ENCODE results near the gene LVRN.

Gene LVRN

DNA sequence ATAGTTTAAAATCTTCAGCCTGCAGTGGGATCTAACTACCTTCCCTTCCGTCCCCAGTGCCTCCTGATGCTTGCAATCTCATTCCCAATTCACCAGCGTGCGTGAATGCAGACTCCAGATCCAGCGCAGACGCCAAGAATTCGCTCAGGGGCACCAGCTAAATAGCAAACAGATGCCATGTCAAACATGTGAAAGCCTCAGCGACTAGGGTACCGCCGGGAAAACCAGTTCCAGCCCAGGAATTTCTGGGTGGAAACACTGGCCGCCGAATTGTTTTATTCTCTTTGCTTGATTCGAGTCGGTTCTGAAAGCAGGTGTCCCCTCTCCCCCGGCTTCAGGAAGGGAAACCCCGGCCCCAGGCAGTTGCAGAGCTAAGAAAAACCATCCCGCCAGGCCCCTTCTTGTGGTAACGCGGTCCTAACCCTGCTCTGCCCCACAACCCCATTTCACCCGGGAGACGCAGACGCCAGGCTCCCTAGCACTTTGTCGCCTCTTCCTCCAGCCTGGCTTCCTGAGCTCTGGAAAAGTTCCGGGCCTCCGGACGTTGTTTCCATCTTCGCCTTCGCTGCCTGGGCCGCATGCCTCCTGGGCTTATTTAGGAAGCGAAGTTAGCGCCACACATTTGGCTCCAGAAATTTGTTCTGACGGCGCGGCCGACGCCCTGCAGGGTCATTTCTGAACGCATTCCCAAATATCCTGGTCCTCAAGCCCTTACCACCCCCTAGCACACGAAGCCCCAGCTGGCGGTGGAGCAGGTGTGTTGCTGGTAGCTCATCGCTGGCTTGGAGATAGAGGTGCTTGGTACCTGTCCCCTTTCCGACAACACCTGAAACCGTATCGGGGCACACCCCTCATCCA, 665 bp upstream of the LVRN start:
- peak in 1 of 2 experiments; percentile 17 for DNase-seq

DNA sequence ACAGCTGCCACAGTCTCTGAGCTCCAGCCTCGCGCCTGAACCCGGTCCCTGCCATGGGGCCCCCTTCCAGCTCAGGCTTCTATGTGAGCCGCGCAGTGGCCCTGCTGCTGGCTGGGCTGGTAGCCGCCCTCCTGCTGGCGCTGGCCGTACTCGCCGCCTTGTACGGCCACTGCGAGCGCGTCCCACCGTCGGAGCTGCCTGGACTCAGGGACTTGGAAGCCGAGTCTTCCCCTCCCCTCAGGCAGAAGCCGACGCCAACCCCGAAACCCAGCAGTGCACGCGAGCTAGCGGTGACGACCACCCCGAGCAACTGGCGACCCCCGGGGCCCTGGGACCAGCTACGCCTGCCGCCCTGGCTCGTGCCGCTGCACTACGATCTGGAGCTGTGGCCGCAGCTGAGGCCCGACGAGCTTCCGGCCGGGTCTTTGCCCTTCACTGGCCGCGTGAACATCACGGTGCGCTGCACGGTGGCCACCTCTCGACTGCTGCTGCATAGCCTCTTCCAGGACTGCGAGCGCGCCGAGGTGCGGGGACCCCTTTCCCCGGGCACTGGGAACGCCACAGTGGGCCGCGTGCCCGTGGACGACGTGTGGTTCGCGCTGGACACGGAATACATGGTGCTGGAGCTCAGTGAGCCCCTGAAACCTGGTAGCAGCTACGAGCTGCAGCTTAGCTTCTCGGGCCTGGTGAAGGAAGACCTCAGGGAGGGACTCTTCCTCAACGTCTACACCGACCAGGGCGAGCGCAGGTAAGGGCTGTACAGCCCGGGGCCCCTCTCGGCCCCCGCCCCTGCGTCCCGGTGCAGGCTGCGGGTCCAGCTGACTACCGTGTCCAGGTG, 509 bp downstream of the LVRN start:
- DNase-seq = peak; percentile 18 to 21

DNA sequence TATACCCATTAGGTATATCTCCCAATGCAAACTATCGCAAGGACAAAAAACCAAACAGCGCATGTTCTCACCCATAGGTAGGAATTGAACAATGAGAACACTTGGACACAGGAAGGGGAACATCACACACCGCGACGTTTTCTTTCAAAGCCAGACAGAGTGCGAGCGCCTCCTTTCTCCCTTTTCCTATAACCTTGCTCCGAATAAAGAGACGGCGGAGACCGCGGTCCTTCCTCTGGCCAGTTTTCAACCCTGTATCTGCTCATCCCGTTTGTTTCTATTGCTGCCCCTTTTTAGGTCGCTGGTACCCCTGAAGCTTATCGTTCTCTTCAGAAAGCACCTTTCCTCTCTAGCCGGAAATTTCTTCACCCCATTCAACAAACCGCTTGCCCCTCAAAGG, 1.3 kb downstream of the LVRN start:
- peak in 1 of 2 experiments; percentile 14 for DNase-seq

DNA sequence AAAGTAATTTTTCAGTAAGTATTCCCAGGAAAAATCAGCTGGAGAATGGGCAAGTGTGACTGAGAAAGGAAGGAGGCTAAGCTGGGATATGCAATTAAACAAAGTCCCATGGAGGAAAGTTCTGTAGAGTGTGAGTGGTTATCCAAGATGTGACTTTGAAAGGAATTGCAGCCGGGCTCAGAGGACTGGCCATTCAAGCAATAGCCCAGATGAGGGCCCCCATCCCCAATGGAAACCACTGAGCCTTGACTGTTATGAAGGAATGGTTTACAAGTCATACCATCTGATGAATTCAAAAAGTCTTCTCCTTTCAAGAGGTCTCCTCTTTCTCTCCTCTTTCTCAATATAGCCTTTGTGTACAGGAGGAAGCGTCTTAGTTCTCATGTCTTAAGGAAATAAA, 6.5 kb downstream of the LVRN start:
- DNase-seq = no peak

DNA sequence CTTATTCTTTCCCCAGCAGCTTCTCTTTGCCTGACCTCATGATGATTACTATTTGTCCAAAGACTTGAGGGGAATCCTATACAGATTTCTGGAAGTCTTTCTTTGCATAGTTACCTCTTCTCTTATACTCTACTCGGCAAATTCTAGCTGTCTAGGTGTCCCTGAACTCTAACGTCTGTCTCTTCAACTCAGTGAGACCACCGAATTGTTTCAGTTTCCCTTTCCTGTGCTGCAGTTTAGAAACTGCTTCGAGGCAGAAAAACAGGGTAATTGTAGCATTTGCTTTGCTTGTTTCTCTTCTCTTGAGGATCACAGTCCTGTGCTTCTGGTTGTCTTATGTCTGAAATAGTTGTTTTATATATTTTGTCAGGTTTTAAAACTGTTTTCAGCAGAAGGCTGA, 14.8 kb downstream of the LVRN start:
- no peak for DNase-seq

DNA sequence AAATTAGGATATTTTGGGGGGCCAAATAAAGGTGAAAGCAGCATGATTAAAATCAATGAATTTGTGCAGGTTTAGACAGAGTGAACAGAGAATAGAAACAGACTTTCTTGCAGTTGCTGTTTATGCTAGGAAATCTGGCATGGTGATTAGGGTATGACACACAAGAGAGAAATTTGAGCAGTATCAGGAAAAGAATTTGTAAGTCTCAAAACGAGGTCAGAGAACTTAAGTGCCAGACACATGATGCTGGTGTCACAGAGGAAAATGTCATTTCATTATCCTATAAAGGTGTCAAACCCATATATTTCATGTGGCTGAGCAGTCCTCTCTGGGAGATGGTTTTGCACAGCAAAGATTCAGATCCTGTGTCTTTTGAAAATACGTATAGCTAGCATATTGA, 15.7 kb downstream of the LVRN start:
- DNase-seq = no peak

DNA sequence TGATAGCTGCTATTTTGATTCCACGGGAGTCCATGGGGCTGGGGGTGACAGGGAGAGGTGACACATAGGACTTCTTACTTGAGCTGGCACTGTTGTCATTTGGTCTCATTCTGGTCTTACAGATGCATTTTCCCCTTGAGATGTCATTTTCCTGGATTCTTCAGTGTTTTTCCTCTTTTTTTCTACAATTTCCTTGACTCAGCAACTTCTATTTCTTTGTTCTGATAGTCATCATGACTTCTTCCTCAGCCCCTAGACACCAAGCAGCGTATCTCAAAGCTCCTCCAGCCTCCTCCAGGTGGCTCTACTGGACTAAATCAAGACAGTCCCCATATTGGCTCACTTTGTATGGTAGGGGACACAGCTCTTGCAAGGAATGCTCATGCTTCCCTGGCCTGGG, 16.5 kb downstream of the LVRN start:
- no peak for DNase-seq

DNA sequence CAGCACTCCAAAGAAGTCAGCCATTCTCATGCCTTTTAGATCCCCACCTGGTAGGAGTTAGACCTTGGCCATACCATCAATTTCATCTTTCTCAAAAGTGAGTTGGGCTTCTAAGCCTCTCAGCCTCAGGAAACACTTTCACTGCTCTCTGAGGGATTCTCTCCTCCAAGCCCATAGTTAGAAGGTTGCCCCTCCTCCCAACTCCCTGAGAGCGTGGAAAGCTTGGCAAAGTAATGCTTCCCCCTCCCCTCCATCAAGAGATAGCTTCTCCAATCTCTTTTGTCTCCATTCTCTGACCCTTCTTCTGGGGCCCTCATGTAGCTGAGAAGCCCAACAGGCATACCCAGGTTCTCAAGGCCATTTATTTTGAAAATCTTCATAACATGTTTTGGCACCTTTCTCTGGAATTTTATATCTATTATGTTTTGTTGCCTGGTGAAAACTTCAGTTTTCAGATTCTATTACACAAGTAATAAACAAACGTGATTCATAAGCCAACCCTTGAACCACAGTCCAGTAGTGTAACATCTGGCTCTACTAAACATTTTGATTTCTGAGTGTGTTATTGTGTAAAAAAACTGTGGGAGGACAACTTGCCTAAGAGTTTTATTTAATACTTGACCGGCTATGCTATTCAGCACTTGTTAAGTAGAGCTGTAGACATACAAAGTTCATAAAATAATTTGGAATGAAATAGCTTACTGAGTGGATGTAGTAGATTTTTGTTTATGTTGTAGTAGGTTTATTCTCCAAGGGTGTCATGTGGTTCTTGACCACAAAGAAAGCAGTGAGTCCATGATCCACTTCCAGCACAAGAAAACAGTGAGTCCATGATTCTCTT, 17.1 kb downstream of the LVRN start:
- DNase-seq = no peak

DNA sequence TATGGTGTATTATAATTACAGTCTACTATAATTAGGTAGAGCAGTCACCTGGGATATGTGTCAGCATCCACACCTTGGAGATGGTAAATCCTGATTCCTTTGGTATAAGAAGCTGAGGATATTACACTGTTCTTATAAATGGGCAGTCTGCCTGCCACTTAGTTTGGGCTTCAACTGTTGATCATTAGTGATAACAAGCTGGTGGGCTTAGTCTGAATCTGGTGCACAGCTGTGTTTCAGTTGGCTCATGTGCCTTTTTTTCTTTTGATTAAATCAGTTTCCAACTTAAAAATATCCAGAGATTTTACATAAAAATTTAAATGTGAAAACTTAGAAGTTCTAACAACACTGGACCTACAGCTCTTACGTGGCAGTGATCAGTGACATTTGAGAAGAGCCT, 21.2 kb downstream of the LVRN start:
- no peak for DNase-seq

DNA sequence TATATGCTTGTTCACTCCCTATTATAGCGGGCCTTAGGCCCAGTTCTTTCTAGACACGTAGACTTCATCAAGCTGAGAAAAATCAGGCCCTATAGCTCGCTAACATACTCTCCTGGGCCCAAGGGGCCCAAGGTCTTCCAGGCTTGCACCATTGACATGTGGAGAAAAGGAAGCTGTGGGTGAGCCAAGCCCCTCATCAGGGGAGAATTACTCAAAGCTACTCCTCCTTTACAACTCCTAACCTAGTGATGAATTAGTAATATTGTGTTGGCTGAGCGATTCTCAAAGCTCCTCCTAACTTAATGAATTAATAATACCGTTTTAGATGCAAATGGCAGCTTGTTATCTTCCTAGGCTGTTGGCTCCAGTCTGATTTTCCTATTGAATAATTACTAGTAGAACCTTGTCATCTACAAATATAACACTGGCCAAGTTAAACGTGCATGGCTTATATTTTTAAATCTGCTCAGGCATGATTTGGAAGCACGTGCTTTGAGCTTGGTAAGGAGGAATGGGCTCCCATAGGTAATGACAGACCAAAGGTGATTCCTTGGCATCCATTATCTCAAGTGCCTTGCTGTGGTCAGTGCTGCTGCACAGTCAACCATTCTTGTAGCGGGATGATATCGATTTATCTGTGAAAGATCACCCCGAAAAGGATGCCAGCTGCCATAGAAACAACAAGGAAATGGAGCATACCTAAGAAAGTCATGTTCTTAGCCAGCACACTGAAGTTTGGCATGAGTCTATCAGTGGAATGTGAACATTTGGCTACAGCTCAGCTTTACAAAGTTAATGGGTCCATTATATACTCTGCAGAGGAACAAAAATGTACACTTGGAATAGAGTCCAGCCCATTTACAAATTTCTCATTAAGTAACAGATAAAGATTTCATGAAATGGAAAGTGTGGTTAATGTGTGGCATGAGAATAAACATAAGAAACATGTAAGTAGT, 23.8 kb downstream of the LVRN start:
- no peak for DNase-seq

DNA sequence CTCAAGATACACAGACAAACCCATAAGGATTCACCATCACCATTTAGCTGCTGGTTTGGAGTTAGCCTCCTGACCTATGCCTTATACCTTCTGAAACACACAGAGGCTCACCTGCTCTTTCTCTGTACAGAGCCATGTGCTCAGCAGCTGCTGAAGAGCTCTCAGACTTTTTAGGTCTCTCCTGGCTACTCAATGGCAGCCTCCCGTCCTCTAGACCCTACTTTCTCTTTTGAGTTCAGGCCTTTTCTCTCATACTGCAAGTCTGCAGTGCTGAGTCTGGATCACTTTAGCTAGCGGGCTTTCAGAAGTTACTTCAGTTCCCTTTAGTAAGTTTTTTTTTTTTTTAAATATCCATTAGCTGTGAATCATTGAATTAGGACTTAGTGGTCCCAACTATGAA, 25.7 kb downstream of the LVRN start:
- no peak for DNase-seq

DNA sequence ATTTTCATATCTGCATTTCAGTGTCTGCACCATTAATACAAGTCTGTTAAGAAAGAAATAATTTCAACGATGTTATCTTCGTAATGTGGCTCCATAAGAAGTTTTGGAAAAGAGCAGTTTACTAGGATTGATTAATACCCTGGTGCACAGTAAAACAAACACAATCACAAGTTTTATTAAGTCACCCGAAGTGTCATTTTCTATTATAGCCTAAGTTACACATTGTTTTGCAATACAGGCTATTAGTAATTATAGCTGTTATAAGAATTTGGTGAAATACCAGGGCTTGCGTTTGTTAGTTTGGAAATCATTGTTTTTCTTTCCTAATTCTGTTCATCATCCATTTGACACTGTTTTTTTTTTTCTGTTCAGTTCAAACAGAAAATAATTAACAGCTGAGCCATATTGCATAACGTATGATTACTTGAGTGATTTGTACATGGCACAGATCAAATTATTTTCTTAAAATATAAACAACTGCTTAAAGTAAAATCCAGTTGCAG, 30.6 kb downstream of the LVRN start:
- DNase-seq = no peak

DNA sequence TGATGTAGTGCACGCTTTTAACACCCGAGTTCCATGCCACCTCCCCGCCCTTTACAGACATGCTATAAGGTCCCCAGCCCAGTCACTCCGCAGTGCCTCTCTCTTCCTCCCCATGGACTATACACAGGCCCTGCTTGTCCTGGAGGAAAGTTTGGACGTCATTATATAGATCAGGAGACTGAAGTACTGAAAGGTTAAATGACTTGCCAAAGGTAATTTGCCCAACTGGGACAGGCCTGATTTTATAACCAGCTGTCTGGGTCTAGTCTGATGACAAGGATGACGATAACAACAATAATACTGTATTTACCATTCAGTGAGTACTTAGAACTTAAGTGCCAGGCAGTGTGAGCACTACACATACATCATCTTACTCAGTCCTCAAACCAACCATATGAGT, 33.1 kb downstream of the LVRN start:
- no peak for DNase-seq

DNA sequence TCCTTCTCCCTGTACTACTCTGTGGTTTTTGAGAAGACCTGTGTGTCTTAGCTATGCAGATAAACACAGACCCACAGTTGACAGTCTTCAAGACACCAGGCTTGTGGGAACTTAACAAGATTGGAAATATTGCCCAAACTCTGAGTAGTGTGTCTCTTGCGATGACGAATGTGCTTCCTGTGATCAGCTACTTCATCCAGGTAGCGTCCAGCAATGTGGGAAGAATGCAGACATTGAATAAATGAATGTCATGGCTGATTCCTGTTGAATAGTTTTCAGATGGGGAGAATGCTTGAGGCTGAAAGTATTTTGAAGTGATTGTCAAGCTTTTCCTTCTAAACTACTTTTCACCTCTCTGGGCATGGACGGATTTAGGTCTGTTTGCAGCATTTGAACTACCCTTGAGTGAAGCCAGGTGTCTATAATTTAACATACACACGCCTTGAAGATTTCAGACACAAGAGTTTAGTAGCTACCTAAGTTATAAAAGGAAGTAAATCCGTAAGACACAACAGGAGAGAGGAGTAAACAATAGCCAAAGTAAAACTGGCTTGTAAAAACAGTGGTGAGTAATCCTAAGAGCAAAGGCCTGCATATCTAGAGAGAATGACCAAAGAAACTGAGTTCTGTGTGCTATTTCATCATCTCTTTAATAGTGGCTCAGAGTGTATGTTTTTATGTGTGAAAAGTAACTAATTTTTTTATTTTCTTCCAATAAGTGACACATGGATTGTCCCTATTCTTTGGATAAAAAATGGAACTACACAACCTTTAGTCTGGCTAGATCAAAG, 40.0 kb downstream of the LVRN start:
- DNase-seq = no peak

DNA sequence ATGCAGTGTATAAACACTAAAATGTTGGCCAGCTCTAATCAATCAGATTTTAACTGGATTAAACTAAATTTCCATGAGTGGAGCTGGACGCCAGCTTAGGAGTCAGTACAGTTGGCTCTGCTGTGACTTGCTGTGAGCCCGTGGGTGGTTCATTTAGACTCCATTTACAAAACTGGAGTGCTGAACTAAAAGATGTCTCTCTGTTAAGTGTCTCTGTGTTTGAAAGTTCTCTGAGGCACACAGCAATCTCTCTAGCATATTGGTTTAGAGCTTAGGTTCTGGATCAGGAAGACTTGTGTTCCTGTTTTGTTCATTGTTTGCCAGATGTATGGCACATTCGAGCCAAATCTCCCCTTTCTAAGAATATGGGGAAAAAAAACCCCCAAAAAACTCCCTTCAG, 42.0 kb downstream of the LVRN start:
- DNase-seq = no peak

DNA sequence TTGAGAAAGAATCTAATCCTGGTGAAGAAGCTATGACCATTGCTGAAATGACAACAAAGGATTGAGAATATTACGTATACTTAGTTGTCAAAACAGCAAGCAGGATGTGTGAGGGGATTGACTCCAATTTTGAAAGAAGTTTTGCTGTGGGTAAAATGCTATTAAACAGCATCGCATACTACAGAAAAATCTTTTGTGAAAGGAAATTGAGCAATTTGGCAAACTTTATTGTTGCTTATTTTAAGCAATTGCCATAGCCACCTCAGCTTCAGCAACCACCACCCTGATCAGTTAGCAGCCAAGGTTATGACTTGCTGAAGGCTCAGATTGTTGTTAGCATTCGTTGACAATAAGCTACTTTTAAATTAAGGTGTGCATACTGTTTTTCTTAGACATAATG, 47.5 kb downstream of the LVRN start:
- no peak for DNase-seq

DNA sequence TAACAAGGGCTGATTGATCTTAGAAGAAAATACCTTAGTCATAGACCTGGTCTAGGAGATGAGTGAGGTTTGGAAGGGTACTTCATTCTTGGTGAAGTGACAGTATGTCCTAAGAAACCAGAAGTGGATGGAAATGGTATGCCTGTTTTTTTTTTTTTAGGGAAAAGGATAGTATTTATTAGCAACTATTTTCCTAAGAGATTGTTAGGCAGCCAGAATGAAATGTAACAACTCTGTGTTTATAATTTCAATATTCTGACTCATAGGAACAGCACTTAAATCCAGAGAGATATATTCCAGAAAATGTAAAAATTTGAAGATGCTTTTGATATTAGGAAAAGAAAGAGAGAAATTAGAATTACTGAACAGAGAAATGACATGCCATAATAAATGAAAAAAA, 48.8 kb downstream of the LVRN start:
- DNase-seq = no peak

DNA sequence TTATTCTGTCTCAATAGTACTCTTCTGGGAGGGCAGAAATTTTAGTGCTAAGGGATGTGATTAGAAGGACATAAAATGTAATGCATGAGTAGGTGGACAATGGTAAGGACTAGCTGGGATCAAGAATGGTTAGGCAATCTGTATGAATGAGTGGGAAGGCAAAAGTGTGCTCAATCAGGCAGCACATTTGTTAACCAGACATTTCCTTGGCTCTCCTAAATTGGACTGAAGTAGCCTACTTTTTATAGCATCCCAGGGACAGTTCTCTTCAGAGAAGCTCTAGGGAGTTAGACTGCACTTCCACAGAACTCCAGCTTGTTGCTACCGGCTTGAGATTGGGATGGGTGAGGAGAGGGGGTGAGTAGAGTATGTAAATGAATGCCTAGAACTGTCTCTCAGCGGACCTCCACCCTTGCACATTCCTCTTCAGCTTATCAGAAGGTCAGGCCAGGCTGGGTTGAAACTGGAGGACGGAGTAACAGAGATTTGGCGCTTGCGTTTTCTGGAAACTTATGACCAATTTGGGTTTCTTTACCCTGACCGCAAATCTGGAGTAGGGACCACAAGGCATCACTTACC, 51.0 kb downstream of the LVRN start:
- DNase-seq = no peak

DNA sequence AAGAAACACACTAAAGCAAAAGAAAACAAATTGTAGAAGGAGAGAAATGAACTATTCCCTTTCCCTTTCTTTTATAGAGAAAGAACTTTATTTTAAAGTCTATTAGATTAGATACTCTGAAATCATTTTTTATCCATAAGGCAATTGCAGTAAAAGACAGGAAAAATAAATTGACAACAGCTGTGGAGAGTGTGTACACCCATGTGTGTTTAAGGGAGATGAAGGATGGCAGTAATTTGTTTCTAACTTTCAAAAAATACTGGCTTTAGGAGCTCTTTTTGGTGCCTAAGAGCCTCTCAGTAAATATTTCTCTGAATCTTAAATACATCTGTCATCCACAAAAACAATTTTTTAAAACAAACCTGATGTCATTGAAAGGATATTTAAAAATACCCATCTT, 51.7 kb downstream of the LVRN start:
- DNase-seq = no peak

DNA sequence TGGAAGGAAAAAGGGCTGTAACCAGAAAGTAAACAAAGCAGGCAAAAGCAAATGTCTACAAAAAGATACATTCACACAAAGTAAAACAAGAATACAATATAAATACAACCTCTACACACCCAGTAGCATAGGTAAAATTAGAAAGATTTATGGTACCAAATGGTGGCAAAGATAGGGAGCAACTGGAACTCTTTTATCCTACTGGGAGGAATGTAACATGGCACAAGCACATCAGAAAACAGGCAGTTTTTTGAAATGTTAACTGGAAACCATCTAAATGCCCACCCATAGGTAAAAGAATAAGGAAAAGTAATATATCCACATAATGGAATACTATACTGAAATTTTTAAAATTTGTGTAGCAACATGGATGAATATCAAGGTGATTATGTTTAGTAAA, 61.3 kb downstream of the LVRN start:
- DNase-seq = no peak

DNA sequence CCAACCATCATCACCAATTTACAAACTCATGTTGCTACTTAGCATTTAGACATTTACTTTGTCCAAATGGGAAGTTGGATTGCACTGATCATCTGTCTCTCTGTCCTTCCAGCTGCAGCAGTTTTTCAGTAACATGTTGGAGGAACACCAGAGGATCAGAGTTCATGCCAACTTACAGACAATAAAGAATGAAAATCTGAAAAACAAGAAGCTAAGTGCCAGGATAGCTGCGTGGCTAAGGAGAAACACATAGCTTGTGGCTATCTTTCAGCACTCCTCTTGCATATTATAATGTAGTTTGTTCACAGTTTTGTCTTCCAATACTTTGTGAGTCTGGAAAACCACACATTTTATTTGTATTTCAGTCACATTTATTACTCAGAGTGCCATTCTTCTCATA, 63.6 kb downstream of the LVRN start:
- no peak for DNase-seq

Data from activated T-cell treated with anti-CD3 and anti-CD28 coated beads, Interleukin-2, amount 50 U/mL, for 48 hours (primary cell).